ENCODE data around the gene HEXIM2.

DNA sequence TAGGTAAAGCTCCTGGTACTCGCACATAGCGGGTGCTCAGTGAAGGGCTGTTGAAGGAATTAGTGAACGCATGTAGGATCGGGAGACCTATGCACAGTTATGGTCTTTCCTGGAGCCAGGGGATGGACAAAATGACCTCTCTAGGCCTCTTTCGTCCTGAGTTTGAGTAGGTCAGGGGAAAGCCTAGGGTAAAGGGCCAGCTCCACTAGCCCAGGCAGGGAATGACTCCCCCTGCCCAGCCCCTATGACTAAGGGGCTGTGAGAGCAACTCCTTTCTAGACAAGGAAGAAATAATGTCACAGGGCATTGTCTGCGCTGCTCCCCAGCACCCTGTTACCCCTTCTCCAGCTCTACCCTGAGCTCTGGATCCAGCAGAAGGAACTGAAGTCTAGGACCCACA is 35.4 kb downstream of the HEXIM2 start:
- TF ChIP-seq POLR2AphosphoS5 (IDR thresholded peaks at IDR 0.05; ENCODE audit: low read depth, low read length) (no peak), POLR2A (IDR thresholded peaks at IDR 0.05; ENCODE audit: low read depth, low read length) (no peak)
